SU-DHL-6 (cell line): ENCODE results near the gene SIRT7.
"Not testable (repeated sequence)": the region's sequence is repeated elsewhere in the genome, so short reads cannot be mapped to it uniquely, and the experiment has no call there.

Experiments used
- H2AFZ ChIP-seq: fragments of 200-600 bp; sonication (generic); 2 replicates; pipeline ENCODE4 v1.6.1; 2014; ENCODE audit warnings: low read depth, mild to moderate bottlenecking, moderate library complexity, mixed read lengths, antibody characterized with exemption, low read length; ENCODE audit not compliant: severe bottlenecking
- H3F3A ChIP-seq: fragments of 200-600 bp; shearing (Covaris generic); 2 replicates; pipeline ENCODE4 v1.6.0; 2016; ENCODE audit warnings: antibody characterized with exemption, mild to moderate bottlenecking; ENCODE audit not compliant: insufficient read depth
- H3K27ac ChIP-seq: fragments of 200-600 bp; sonication (generic); 2 replicates; pipeline ENCODE4 v1.5.1; 2016; ENCODE audit warnings: low read depth, mild to moderate bottlenecking, low read length, moderate library complexity, mixed read lengths
- H3K27me3 ChIP-seq: fragments of 200-600 bp; sonication (generic), shearing (Covaris generic); 2 replicates; pipeline ENCODE4 v1.6.0; 2014; ENCODE audit warnings: mild to moderate bottlenecking, low read length
- H3K36me3 ChIP-seq: fragments of 200-600 bp; sonication (generic); 2 replicates; pipeline ENCODE4 v1.6.1; 2014; ENCODE audit warnings: mild to moderate bottlenecking, low read length, mixed read lengths
- H3K4me2 ChIP-seq: fragments of 300-600, 200-600 bp; shearing (Covaris generic), sonication (generic); 2 replicates; pipeline ENCODE4 v1.6.0; 2014; ENCODE audit warnings: low read length, low read depth, mild to moderate bottlenecking; ENCODE audit not compliant: poor library complexity, severe bottlenecking
- H3K4me3 ChIP-seq: fragments of 200-600 bp; sonication (generic); 2 replicates; pipeline ENCODE4 v1.5.1; 2014; ENCODE audit warnings: antibody characterized with exemption, low read length, mild to moderate bottlenecking, mixed read lengths; ENCODE audit not compliant: insufficient read depth, poor library complexity, severe bottlenecking
- H3K79me2 ChIP-seq: fragments of 200-600 bp; sonication (generic); 2 replicates; pipeline ENCODE4 v1.6.1; 2014; ENCODE audit warnings: mild to moderate bottlenecking, low read length, moderate library complexity; ENCODE audit not compliant: insufficient read depth
- H3K9ac ChIP-seq: fragments of 200-600 bp; sonication (generic); 2 replicates; pipeline ENCODE4 v1.7.0; 2014; ENCODE audit warnings: mild to moderate bottlenecking, low read length
- H3K9me2 ChIP-seq: fragments of 200-600 bp; sonication (generic); replicated peaks from 2 replicates; pipeline ENCODE4 v1.6.1; 2014; ENCODE audit warnings: low read length; ENCODE audit not compliant: insufficient read depth
- H3K9me3 ChIP-seq: fragments of 200-600 bp; sonication (generic); 2 replicates; pipeline ENCODE4 v1.6.1; 2014; ENCODE audit warnings: low read length, mixed read lengths; ENCODE audit not compliant: insufficient read depth
- H4K20me1 ChIP-seq: fragments of 200-600 bp; sonication (generic); 2 replicates; pipeline ENCODE4 v1.6.1; 2014; ENCODE audit warnings: low read depth, mild to moderate bottlenecking, antibody characterized with exemption, low read length, moderate library complexity, mixed read lengths
- CTCF ChIP-seq: fragments of 200-600 bp; sonication (generic); IDR thresholded peaks from one replicate; pipeline ENCODE4 v1.5.1; 2017; ENCODE audit warnings: antibody characterized with exemption, mild to moderate bottlenecking, low read length, moderate library complexity; ENCODE audit not compliant: insufficient read depth, poor library complexity, severe bottlenecking
- EZH2phosphoT487 ChIP-seq: fragments of 200-600 bp; sonication (generic), shearing (Covaris generic); conservative IDR thresholded peaks from 2 replicates; pipeline ENCODE4 v1.6.1; 2018; ENCODE audit warnings: mild to moderate bottlenecking, antibody characterized with exemption, low read length, moderate library complexity, mixed read lengths

SIRT7 gene

GRCh38 chr17:81920612-81921536 lies 2.9 kb upstream of the SIRT7 start:
- no peak for TF ChIP-seq CTCF
- no peak for TF ChIP-seq EZH2phosphoT487
- no peaks in the 10 kb centered on the region for H4K20me1 ChIP-seq
- H3K36me3 ChIP-seq: no peaks in the 10 kb centered on the region
- no peak overlapping the region for H3K27ac ChIP-seq
- no peak overlapping the region for H2AFZ ChIP-seq
- no peaks in the 10 kb centered on the region for H3F3A ChIP-seq
- H3K79me2 ChIP-seq: peaks cover 73% of the 10 kb centered on the region
- H3K4me3 ChIP-seq: no peak overlapping the region
- H3K4me2 ChIP-seq: no peak overlapping the region
- no peaks in the 10 kb centered on the region for H3K9me2 ChIP-seq
- H3K9me3 ChIP-seq: no peaks in the 10 kb centered on the region
- H3K9ac ChIP-seq: no peak overlapping the region
- no peaks in the 10 kb centered on the region for H3K27me3 ChIP-seq

- H4K20me1 ChIP-seq: no peaks in the 10 kb centered on the region
- H3K27me3 ChIP-seq: no peaks in the 10 kb centered on the region
- H3K27ac ChIP-seq: no peak overlapping the region
- H3K36me3 ChIP-seq: no peaks in the 10 kb centered on the region
- peaks cover 63% of the 10 kb centered on the region for H3K79me2 ChIP-seq
- H3K9ac ChIP-seq: no peak overlapping the region
- TF ChIP-seq EZH2phosphoT487 (no peak), CTCF (no peak)
- H3K9me2 ChIP-seq: no peaks in the 10 kb centered on the region
- no peak overlapping the region for H2AFZ ChIP-seq
- no peaks in the 10 kb centered on the region for H3F3A ChIP-seq
- H3K9me3 ChIP-seq: no peaks in the 10 kb centered on the region
- no peak overlapping the region for H3K4me3 ChIP-seq
- H3K4me2 ChIP-seq: no peak overlapping the region
Observed at GRCh38 chr17:81918832-81919545, 1.0 kb upstream of the SIRT7 start.

GRCh38 chr17:81918333-81918669 lies 325 bp upstream of the SIRT7 start:
- not testable (repeated sequence) for H2AFZ ChIP-seq, H3K9me3 ChIP-seq, H3K27ac ChIP-seq, H3K4me3 ChIP-seq, H3K27me3 ChIP-seq, H4K20me1 ChIP-seq, H3F3A ChIP-seq, H3K9me2 ChIP-seq, H3K36me3 ChIP-seq
- Histone ChIP-seq H3K4me2 (peak overlapping the region; percentile 54), H3K79me2 (peaks cover 56% of the 10 kb centered on the region), H3K9ac (peak overlapping the region; percentile 31; the same call in 1 of the 2 replicates)
